NK-92 treated with Interleukin-12 subunit alpha and Interleukin-12 subunit beta, amount 100 ng/mL, for 24 hours (cell line): ENCODE data around the gene SETD4.

ENCODE experiments used
- DNase-seq: peaks from one replicate; lab custom pipeline; 2025; lab: John Stamatoyannopoulos, UW

SETD4 gene

GRCh38 chr21:36045993-36046392 lies 14.3 kb downstream of the SETD4 start:
- no peak for DNase-seq

- DNase-seq = no peak
Observed at GRCh38 chr21:36044056-36044455, 16.3 kb downstream of the SETD4 start.

- DNase-seq = no peak
Observed at GRCh38 chr21:36041910-36042309, 18.4 kb downstream of the SETD4 start.

GRCh38 chr21:36040389-36040788 lies 19.9 kb downstream of the SETD4 start:
- DNase-seq = no peak

- DNase-seq = no peak
Observed at GRCh38 chr21:36039861-36040260, 20.5 kb downstream of the SETD4 start.

- DNase-seq = no peak
Observed at GRCh38 chr21:36038701-36039497, 21.4 kb downstream of the SETD4 start.

- no peak for DNase-seq
Observed at GRCh38 chr21:36035381-36035791, 24.9 kb downstream of the SETD4 start.

- DNase-seq = no peak
Observed at GRCh38 chr21:36034211-36034913, 26.0 kb downstream of the SETD4 start.

- no peak for DNase-seq
Observed at GRCh38 chr21:36032647-36033406, 27.5 kb downstream of the SETD4 start.

GRCh38 chr21:36030581-36031189 lies 29.6 kb downstream of the SETD4 start:
- no peak for DNase-seq

- no peak for DNase-seq
Observed at GRCh38 chr21:36029309-36029708, 31.0 kb downstream of the SETD4 start.

GRCh38 chr21:36028127-36029069 lies 31.9 kb downstream of the SETD4 start:
- peak; percentile 6 for DNase-seq

GRCh38 chr21:36027347-36027746 lies 33.0 kb downstream of the SETD4 start:
- DNase-seq = no peak

GRCh38 chr21:36024782-36025181 lies 35.5 kb downstream of the SETD4 start:
- no peak for DNase-seq

- no peak for DNase-seq
Observed at GRCh38 chr21:36023092-36023480, 37.2 kb downstream of the SETD4 start.

GRCh38 chr21:36022427-36023091 lies 37.8 kb downstream of the SETD4 start:
- DNase-seq = no peak

- DNase-seq = no peak
Observed at GRCh38 chr21:36021251-36021837, 39.0 kb downstream of the SETD4 start.

GRCh38 chr21:36015045-36015444 lies 45.3 kb downstream of the SETD4 start:
- no peak for DNase-seq

GRCh38 chr21:36010801-36011200 lies 49.5 kb downstream of the SETD4 start:
- DNase-seq = no peak

- no peak for DNase-seq
Observed at GRCh38 chr21:36008505-36008904, 51.8 kb downstream of the SETD4 start.
